ENCODE measurements around the gene RPS16. TPM values are rescaled to one million over a fixed set of nuclear protein-coding genes. Genes with fewer than 3 reads are reported as not detected.

Gene RPS16
- total RNA-seq, 1 donor from 2014 or later = 4,002 TPM

GRCh38 chr19:39412867-39413271, 22.9 kb downstream of the RPS16 start:
- H3K9me3 Mint-ChIP-seq = no peaks in the 10 kb centered on the region
- H3K27ac Mint-ChIP-seq = peak overlapping the region; percentile 98
- DNase-seq (no peak), ATAC-seq (ENCODE audit: low read depth) (no peak)
- H3K4me3 Mint-ChIP-seq = peak overlapping the region; percentile 89
- peaks cover 4% of the 10 kb centered on the region for H3K27me3 Mint-ChIP-seq
- CTCF ChIA-PET = interaction anchor here (1.2 to 2.3 kb wide), 7 partner anchors 10 to 71 kb away, joined by 4 to 168 read pairs (median 12); partner anchors contain the start of genes MED29, PAF1, RPS16 and SAMD4B
- peaks cover 46% of the 10 kb centered on the region for H3K36me3 Mint-ChIP-seq (ENCODE audit: low read depth)
- no peak for TF ChIP-seq CTCF (IDR thresholded peaks at IDR 0.05)
- POLR2A ChIA-PET = interaction anchor here (0.6 to 15.0 kb wide), 13 partner anchors 8 to 291 kb away, joined by 3 to 285 read pairs (median 6); partner anchors contain the start of genes EID2B, GMFG, LRFN1 and MED29
- intact Hi-C loops (cut with micrococcal nuclease) = loop anchor here (1.0 kb wide), 10 partner anchors 16 to 291 kb away; partner anchors contain the start of genes EID2B, MED29, PAF1 and SAMD4B
- peaks cover 60% of the 10 kb centered on the region for H3K4me1 Mint-ChIP-seq

GRCh38 chr19:39412100-39412866, 23.5 kb downstream of the RPS16 start, which contains the start of gene PLEKHG2:
PLEKHG2 (plus strand) TSS chr19:39412669; CDS start chr19:39414087, 1,418 bp downstream.
- Mint-ChIP-seq H3K4me3 (peak within 1 kb of the TSS; percentile 89), H3K36me3 (ENCODE audit: low read depth) (peaks cover 47% of the 10 kb centered on the region), H3K27ac (peak within 1 kb of the TSS; percentile 98), H3K27me3 (peaks cover 4% of the 10 kb centered on the region), H3K4me1 (peaks cover 59% of the 10 kb centered on the region), H3K9me3 (no peaks in the 10 kb centered on the region)
- TF ChIP-seq CTCF (IDR thresholded peaks at IDR 0.05) = no peak
- intact Hi-C loops (cut with micrococcal nuclease) = loop anchor here (1.0 kb wide), 10 partner anchors 15 to 290 kb away; partner anchors contain the start of genes EID2B, MED29, PAF1 and SAMD4B
- ChIA-PET CTCF (interaction anchor here (0.6 to 2.3 kb wide), 12 partner anchors 9 to 90 kb away, joined by 3 to 168 read pairs (median 4); partner anchors contain the start of genes GMFG, MED29, PAF1 and RPS16), POLR2A (interaction anchor here (0.6 to 15.0 kb wide), 17 partner anchors 8 to 764 kb away, joined by 3 to 285 read pairs (median 6); partner anchors contain the start of genes DYRK1B, EID2B, GMFG and LRFN1)
- DNase-seq (peak; percentile 97), ATAC-seq (ENCODE audit: low read depth) (peak; percentile 59)

DNA sequence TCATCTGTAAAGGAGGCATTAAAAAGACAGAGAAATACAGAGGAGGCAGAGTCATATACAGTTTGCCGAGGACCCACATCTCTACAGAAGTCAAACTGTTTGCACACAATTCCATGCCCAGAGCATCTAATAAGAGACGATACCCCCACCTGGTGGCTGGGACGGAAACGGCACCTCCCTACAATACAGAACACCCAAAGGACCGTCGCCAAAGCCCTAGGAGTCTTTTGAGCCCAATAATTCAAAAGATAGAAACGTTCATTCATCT, 24.0 kb downstream of the RPS16 start:
- intact Hi-C loops (cut with micrococcal nuclease) = loop anchor here (1.0 kb wide), 10 partner anchors 14 to 289 kb away; partner anchors contain the start of genes EID2B, MED29, PAF1 and SAMD4B
- DNase-seq (peak; percentile 76), ATAC-seq (ENCODE audit: low read depth) (peak; percentile 41)
- H3K9me3 Mint-ChIP-seq = no peaks in the 10 kb centered on the region
- CTCF ChIA-PET = interaction anchor here (0.7 to 2.3 kb wide), 11 partner anchors 9 to 289 kb away, joined by 3 to 168 read pairs (median 5); partner anchors contain the start of genes GMFG, MED29, PAF1 and RPS16
- peaks cover 4% of the 10 kb centered on the region for H3K27me3 Mint-ChIP-seq
- H3K4me3 Mint-ChIP-seq = peak overlapping the region; percentile 89
- TF ChIP-seq CTCF (IDR thresholded peaks at IDR 0.05) = peak; percentile 66
- POLR2A ChIA-PET = interaction anchor here (0.6 to 15.0 kb wide), 16 partner anchors 9 to 764 kb away, joined by 3 to 285 read pairs (median 6); partner anchors contain the start of genes DYRK1B, EID2B, GMFG and MED29
- peaks cover 58% of the 10 kb centered on the region for H3K4me1 Mint-ChIP-seq
- peaks cover 50% of the 10 kb centered on the region for H3K36me3 Mint-ChIP-seq (ENCODE audit: low read depth)
- peak overlapping the region; percentile 98 for H3K27ac Mint-ChIP-seq

DNA sequence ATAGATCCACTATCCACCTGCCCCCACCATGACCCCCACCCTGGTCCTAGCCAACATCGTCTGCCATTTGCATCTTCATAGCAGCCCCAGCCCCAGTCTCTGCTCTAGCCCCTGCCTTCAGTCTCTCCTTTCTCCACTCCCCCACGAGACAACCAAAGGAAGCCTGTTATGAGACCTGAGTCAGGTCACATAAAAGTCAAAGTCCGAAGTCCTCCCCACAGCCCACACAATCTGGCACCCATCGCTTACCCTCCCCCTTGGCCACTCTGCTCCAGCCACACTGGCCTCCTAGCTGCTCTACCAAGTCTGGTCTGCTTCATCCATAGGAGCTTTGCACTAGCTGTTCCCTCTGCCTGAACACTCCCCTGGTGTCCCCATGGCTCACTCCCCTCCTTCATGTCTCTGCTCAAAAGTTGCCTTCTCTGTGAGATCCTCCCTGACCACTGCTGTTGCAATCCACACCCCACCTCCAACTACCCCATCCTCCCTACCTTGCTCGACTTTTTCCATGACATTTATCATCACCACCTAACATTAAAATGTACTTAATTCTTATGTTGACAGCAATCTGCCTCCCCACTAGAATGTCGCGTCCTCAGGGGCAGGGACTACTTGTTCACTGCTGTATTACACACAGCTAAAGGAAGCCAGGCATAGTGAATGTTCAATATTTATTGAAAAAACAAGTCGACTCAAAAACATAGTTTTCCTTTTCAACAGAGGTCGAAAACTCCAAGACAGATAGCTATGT, 24.5 kb downstream of the RPS16 start:
- intact Hi-C loops (cut with micrococcal nuclease) = no loop called here
- DNase-seq (peak; percentile 34), ATAC-seq (ENCODE audit: low read depth) (no peak)
- H3K4me1 Mint-ChIP-seq = peaks cover 56% of the 10 kb centered on the region
- H3K27ac Mint-ChIP-seq = peak overlapping the region; percentile 98
- ChIA-PET POLR2A (interaction anchor here (0.5 to 15.0 kb wide), 17 partner anchors 9 to 1048 kb away, joined by 3 to 285 read pairs (median 6); partner anchors contain the start of genes DYRK1B, GMFG, MED29 and PAF1), CTCF (interaction anchor here (0.7 to 2.3 kb wide), 11 partner anchors 8 to 289 kb away, joined by 3 to 168 read pairs (median 5); partner anchors contain the start of genes GMFG, MED29, PAF1 and RPS16)
- peaks cover 49% of the 10 kb centered on the region for H3K36me3 Mint-ChIP-seq (ENCODE audit: low read depth)
- H3K4me3 Mint-ChIP-seq = peak overlapping the region; percentile 89
- no peaks in the 10 kb centered on the region for H3K9me3 Mint-ChIP-seq
- peaks cover 4% of the 10 kb centered on the region for H3K27me3 Mint-ChIP-seq
- TF ChIP-seq CTCF (IDR thresholded peaks at IDR 0.05) = no peak

Data from activated B cell treated with CpG ODN at 0.5 μM for 24 hours (primary cell).